CD4-positive, alpha-beta memory T cell (primary cell): ENCODE results near the gene IMPG2. TPM values are rescaled to one million over a fixed set of nuclear protein-coding genes. Genes with fewer than 3 reads are reported as not detected.

Experiments used
- CTCF ChIA-PET: fragments of 350-600 bp; sonication (Branson Sonifier 250); formaldehyde crosslinking; loops from one replicate; lab custom pipeline; 2021; ENCODE audit warnings: inconsistent platforms; ENCODE audit not compliant: partially characterized antibody; lab: Charles Lee
- POLR2A ChIA-PET: fragments of 350-600 bp; sonication (Branson Sonifier 250); formaldehyde crosslinking; loops from one replicate; lab custom pipeline; 2021; ENCODE audit not compliant: partially characterized antibody; lab: Charles Lee
- DNase-seq, 5 donors: peaks; one replicate each; pipeline versions ENCODE4 v3.0.0 to v3.0.0-alpha.2; 2020 to 2022; ENCODE audit warnings: mixed read lengths in 1 of 5
- H3K27ac ChIP-seq: one replicate; pipeline ENCODE4 v1.7.0; 2013; ENCODE audit warnings: low read depth, low read length
- H3K27me3 ChIP-seq: 2 replicates; pipeline ENCODE4 v1.7.0; 2013; ENCODE audit warnings: mild to moderate bottlenecking, low read length, moderate library complexity; ENCODE audit not compliant: insufficient read depth
- H3K36me3 ChIP-seq: 2 replicates; pipeline ENCODE4 v1.7.0; 2013; ENCODE audit warnings: mild to moderate bottlenecking, low read length, moderate library complexity; ENCODE audit not compliant: insufficient read depth
- H3K4me1 ChIP-seq: 2 replicates; pipeline ENCODE4 v1.7.0; 2013; ENCODE audit warnings: mild to moderate bottlenecking, low read length, moderate library complexity; ENCODE audit not compliant: insufficient read depth
- H3K4me3 ChIP-seq, 2 donors: one replicate each; pipeline ENCODE4 v1.7.0; 2013; ENCODE audit warnings: low read length in 2 of 2, mild to moderate bottlenecking in 1 of 2
- H3K9me3 ChIP-seq, 2 donors: one replicate each; pipeline ENCODE4 v1.7.0; 2013; ENCODE audit warnings: low read length in 2 of 2, control low read depth in 1 of 2; ENCODE audit not compliant: control insufficient read depth in 1 of 2
- H3K27ac Mint-ChIP-seq, 7 donors: one replicate each; pipeline ENCODE4 v1.8.0; 2020 to 2021; ENCODE audit warnings: mixed read lengths in 7 of 7, mild to moderate bottlenecking in 6 of 7, inconsistent platforms in 3 of 7, moderate library complexity in 3 of 7
- H3K27me3 Mint-ChIP-seq, 2 donors: one replicate each; pipeline ENCODE4 v1.8.0; 2020 to 2021; ENCODE audit warnings: mixed read lengths in 2 of 2
- H3K36me3 Mint-ChIP-seq, 2 donors: one replicate each; pipeline ENCODE4 v1.8.0; 2020 to 2021; ENCODE audit warnings: mixed read lengths in 2 of 2, inconsistent platforms in 1 of 2, mild to moderate bottlenecking in 1 of 2
- H3K4me1 Mint-ChIP-seq, 4 donors: one replicate each; pipeline ENCODE4 v1.8.0; 2020 to 2021; ENCODE audit warnings: mixed read lengths in 4 of 4, mild to moderate bottlenecking in 1 of 4
- H3K4me3 Mint-ChIP-seq, 8 donors: one replicate each; pipeline ENCODE4 v1.8.0; 2020 to 2021; ENCODE audit warnings: mixed read lengths in 8 of 8, mild to moderate bottlenecking in 7 of 8, moderate library complexity in 6 of 8, inconsistent platforms in 3 of 8
- H3K9me3 Mint-ChIP-seq, 8 donors: one replicate each; pipeline ENCODE4 v1.8.0; 2020 to 2021; ENCODE audit warnings: mixed read lengths in 8 of 8, mild to moderate bottlenecking in 5 of 8, inconsistent platforms in 3 of 8, moderate library complexity in 1 of 8
- intact Hi-C: fragments of 100-400 bp; cut with micrococcal nuclease; formaldehyde crosslinking; loops from one replicate; pipeline ENCODE4 v1.15.1; 2023
- polyA plus RNA-seq, 2 donors: library from polyadenylated mRNA; unstranded; fragments of 300-500 nt; fragmentation: Illumina TruSeq; gene quantifications; one replicate each; pipeline ENCODE4 v1.2.3, GENCODE V29; 2021
- total RNA-seq, 2 experiments: library from RNA; stranded (reverse); gene quantifications; one replicate each; pipeline ENCODE4 v1.2.3, GENCODE V29; 2021

The IMPG2 gene
- total and polyA plus RNA-seq, 4 experiments from 2014 or later: 0.02 to 0.81 (median 0.72) TPM; not detected in 1

DNA sequence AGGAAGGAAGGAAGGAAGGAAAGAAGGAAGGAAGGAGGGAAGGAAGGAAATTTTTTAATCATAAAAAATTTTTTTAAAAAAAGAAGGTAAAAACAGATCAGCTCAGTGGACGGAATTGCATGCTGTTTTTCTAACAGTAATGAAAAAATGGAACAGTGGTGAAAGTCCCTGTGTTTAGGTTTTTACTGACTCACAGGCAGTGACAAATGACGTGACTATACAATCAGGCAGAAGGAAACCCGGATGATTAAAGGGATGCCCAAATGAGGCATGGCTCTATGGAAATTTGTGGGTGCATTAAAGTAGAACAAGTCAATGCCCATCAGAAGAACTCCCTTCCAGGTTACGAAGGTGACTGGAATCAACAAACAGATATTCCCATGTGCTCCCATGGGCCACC is 135.0 kb downstream of the IMPG2 start:
- Histone ChIP-seq H3K4me3 (no peak overlapping the region), H3K9me3 (no peaks in the 10 kb centered on the region), H3K27me3 (no peaks in the 10 kb centered on the region), H3K36me3 (no peaks in the 10 kb centered on the region), H3K4me1 (no peaks in the 10 kb centered on the region), H3K27ac (no peak overlapping the region)
- ChIA-PET CTCF (no interaction called here), POLR2A (no interaction called here)
- Mint-ChIP-seq H3K27me3 (peaks cover 4 to 9% of the 10 kb centered on the region in 2 donors), H3K4me3 (no peak overlapping the region), H3K9me3 (peaks cover 0 to 6% (median 0%) of the 10 kb centered on the region in 8 donors), H3K36me3 (no peaks in the 10 kb centered on the region), H3K4me1 (peaks cover 0 to under 1% (median 0%) of the 10 kb centered on the region in 4 donors), H3K27ac (no peak overlapping the region)
- intact Hi-C loops: no loop called here
- no peak for DNase-seq

DNA sequence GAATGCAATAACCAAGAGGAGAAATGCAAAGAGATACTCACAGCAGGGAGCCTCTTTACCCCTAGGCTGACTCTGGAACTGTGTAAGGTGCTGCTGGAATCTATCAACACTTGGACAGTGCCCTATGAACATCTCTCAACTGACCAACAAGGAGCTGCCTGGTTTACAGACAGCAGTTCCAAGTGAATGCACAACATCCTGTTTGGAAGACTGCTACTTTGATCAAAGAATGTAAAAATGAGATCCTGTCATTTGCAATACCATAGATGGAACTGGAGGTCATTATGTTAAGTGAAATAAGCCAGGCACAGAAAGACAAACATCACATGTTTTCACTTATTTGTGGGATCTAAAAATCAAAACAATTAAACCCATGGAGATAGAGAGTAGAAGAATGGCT is 136.3 kb downstream of the IMPG2 start:
- ChIA-PET POLR2A (no interaction called here), CTCF (no interaction called here)
- DNase-seq: no peak
- Histone ChIP-seq H3K4me1 (no peaks in the 10 kb centered on the region), H3K27ac (no peak overlapping the region), H3K36me3 (no peaks in the 10 kb centered on the region), H3K9me3 (no peaks in the 10 kb centered on the region), H3K4me3 (no peak overlapping the region), H3K27me3 (no peaks in the 10 kb centered on the region)
- Mint-ChIP-seq H3K9me3 (peaks cover 0 to 6% (median 0%) of the 10 kb centered on the region in 8 donors), H3K4me3 (no peak overlapping the region), H3K4me1 (peaks cover 0 to 2% (median 0%) of the 10 kb centered on the region in 4 donors), H3K27ac (no peak overlapping the region), H3K27me3 (peaks cover 3 to 6% of the 10 kb centered on the region in 2 donors), H3K36me3 (no peaks in the 10 kb centered on the region)
- intact Hi-C loops: no loop called here

DNA sequence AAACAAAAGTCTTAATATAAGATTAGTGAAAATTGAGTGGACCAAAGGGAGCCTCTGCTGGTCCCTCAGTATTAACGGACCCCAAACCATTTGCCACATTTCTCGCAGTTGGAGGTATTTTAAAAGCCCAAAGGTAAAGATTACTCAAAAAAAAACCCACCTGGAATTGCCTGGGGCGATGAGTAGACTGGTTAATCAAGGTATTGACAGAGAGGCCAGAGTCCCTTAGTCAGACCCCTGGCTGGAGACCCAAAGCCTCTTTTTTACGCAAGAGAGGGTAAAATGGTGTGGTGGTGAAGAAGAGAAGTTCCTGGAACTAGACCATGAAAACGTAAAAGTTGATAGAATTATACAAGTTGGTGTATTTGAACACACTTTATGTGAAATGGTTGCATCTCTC is 137.2 kb downstream of the IMPG2 start:
- H3K4me1 ChIP-seq: no peaks in the 10 kb centered on the region
- POLR2A ChIA-PET: no interaction called here
- no peak overlapping the region for H3K4me3 ChIP-seq
- no peaks in the 10 kb centered on the region for H3K27me3 ChIP-seq
- H3K9me3 Mint-ChIP-seq: peaks cover 0 to 2% (median 0%) of the 10 kb centered on the region in 8 donors
- H3K36me3 ChIP-seq: no peaks in the 10 kb centered on the region
- intact Hi-C loops: no loop called here
- H3K4me3 Mint-ChIP-seq: no peak overlapping the region
- peaks cover 2 to 3% of the 10 kb centered on the region in 2 donors for H3K27me3 Mint-ChIP-seq
- no peaks in the 10 kb centered on the region for H3K9me3 ChIP-seq
- CTCF ChIA-PET: no interaction called here
- DNase-seq: no peak
- H3K4me1 Mint-ChIP-seq: peaks cover 0 to 2% (median 0%) of the 10 kb centered on the region in 4 donors
- H3K27ac Mint-ChIP-seq: no peak overlapping the region
- H3K36me3 Mint-ChIP-seq: no peaks in the 10 kb centered on the region
- no peak overlapping the region for H3K27ac ChIP-seq

DNA sequence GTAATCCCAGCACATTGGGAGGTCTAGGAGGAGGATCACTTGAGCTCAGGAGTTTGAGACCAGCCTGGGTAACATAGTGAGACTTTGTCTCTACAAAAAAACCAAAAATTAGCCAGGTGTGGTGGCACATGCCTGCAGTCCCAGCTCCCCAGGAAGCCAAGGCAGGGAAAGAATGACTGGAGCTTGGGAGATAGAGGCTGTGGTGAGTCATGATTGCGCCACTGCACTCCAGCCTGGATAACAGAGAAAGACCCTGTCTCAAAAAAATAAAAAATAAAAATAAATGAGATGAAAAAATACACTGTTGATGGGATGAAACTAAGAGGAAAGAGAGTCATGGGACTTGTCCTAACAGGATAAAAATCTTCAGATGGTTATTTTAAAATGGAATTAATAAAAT is 137.6 kb downstream of the IMPG2 start:
- Histone ChIP-seq H3K36me3 (no peaks in the 10 kb centered on the region), H3K4me3 (no peak overlapping the region), H3K27ac (no peak overlapping the region), H3K27me3 (no peaks in the 10 kb centered on the region), H3K4me1 (no peaks in the 10 kb centered on the region), H3K9me3 (no peaks in the 10 kb centered on the region)
- Mint-ChIP-seq H3K27ac (no peak overlapping the region), H3K4me3 (no peak overlapping the region), H3K36me3 (no peaks in the 10 kb centered on the region), H3K27me3 (peaks cover 3 to 4% of the 10 kb centered on the region in 2 donors), H3K9me3 (peaks cover 0 to 2% (median 0%) of the 10 kb centered on the region in 8 donors), H3K4me1 (peaks cover 0 to 2% (median 0%) of the 10 kb centered on the region in 4 donors)
- CTCF ChIA-PET: interaction anchor here (1.1 kb wide), 1 partner anchor 13 kb away, joined by 3 read pairs; no protein-coding TSS in a partner anchor
- POLR2A ChIA-PET: no interaction called here
- intact Hi-C loops: no loop called here
- DNase-seq: no peak

DNA sequence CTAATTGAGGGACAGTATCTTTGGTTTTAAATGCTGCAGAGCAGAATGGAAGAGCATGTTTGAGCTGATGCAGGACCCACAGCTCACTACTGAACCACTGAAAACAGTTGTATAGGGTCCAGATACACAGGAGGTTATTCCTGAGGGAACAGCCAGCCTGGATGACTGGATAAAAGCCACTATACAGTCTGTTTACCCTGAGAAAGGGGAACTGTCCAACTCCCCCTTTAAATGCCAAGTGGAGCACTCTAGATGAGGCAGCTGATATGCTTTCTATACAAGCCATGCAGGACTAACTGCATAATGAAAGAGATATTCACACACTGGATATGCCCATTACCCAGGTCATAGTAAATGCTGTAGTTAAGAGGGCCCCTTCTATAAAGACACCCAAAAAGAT is 138.6 kb downstream of the IMPG2 start:
- CTCF ChIA-PET: interaction anchor here (1.1 kb wide), 1 partner anchor 13 kb away, joined by 3 read pairs; no protein-coding TSS in a partner anchor
- Mint-ChIP-seq H3K27me3 (peaks cover 3 to 4% of the 10 kb centered on the region in 2 donors), H3K9me3 (peaks cover 0 to 2% (median 0%) of the 10 kb centered on the region in 8 donors), H3K4me1 (peaks cover 0 to 2% (median 0%) of the 10 kb centered on the region in 4 donors), H3K36me3 (no peaks in the 10 kb centered on the region), H3K4me3 (no peak overlapping the region), H3K27ac (no peak overlapping the region)
- H3K36me3 ChIP-seq: no peaks in the 10 kb centered on the region
- H3K4me1 ChIP-seq: no peaks in the 10 kb centered on the region
- intact Hi-C loops: no loop called here
- no peak overlapping the region for H3K27ac ChIP-seq
- H3K9me3 ChIP-seq: no peaks in the 10 kb centered on the region
- no peaks in the 10 kb centered on the region for H3K27me3 ChIP-seq
- H3K4me3 ChIP-seq: no peak overlapping the region
- POLR2A ChIA-PET: no interaction called here
- no peak for DNase-seq

DNA sequence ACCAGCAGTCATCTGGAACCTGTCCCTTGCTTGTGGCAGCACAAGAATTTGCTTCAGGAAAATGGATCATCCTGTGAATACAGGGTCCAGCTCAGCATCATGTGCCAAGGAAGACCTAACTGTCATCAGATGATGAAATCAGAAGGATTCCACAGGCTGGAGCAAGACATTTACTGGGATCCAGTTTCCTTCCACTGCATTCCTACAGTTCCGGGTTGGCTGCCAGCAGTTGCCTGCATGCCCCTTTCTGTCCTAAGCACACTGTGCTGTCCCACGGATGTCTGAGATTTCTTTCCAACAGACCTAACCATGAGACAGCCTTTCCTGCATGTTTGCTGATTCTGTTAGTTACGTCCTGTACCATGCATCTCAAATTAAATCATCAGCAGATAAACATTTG is 140.7 kb downstream of the IMPG2 start:
- Histone ChIP-seq H3K27ac (no peak overlapping the region), H3K4me3 (no peak overlapping the region), H3K9me3 (no peaks in the 10 kb centered on the region), H3K27me3 (no peaks in the 10 kb centered on the region), H3K36me3 (no peaks in the 10 kb centered on the region), H3K4me1 (no peaks in the 10 kb centered on the region)
- no peak for DNase-seq
- H3K4me3 Mint-ChIP-seq: no peak overlapping the region
- H3K36me3 Mint-ChIP-seq: no peaks in the 10 kb centered on the region
- peaks cover 0 to 2% (median 0%) of the 10 kb centered on the region in 4 donors for H3K4me1 Mint-ChIP-seq
- ChIA-PET POLR2A (no interaction called here), CTCF (no interaction called here)
- peaks cover 2 to 4% of the 10 kb centered on the region in 2 donors for H3K27me3 Mint-ChIP-seq
- intact Hi-C loops: no loop called here
- no peak overlapping the region for H3K27ac Mint-ChIP-seq
- H3K9me3 Mint-ChIP-seq: peaks cover 0 to 2% (median 0%) of the 10 kb centered on the region in 8 donors

DNA sequence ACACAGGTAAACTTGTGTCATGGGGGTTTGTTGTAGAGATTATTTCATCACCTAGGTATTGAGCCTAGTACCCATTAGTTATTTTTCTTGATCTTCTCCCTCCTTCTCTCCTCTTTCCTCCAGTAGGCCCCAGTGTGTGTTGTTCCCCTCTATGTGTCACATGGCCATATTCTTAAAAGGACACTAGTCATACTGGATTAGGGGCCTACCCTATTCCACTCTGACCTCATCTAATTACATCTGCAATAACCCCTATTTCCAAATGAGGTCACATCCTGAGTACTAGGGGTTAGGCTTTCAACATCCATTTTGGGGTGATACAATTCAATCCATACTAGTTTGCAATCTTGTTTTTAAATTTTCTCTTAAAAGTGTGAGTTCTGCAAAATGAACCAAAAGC is 142.8 kb downstream of the IMPG2 start:
- H3K4me1 ChIP-seq: no peaks in the 10 kb centered on the region
- CTCF ChIA-PET: no interaction called here
- H3K4me3 Mint-ChIP-seq: no peak overlapping the region
- H3K27me3 Mint-ChIP-seq: peaks cover 2 to 4% of the 10 kb centered on the region in 2 donors
- H3K27ac Mint-ChIP-seq: no peak overlapping the region
- no peaks in the 10 kb centered on the region for H3K9me3 ChIP-seq
- no peaks in the 10 kb centered on the region for H3K36me3 ChIP-seq
- intact Hi-C loops: no loop called here
- POLR2A ChIA-PET: no interaction called here
- no peak overlapping the region for H3K27ac ChIP-seq
- peaks cover 0 to 2% (median 0%) of the 10 kb centered on the region in 4 donors for H3K4me1 Mint-ChIP-seq
- DNase-seq: no peak
- no peaks in the 10 kb centered on the region for H3K27me3 ChIP-seq
- no peak overlapping the region for H3K4me3 ChIP-seq
- H3K36me3 Mint-ChIP-seq: no peaks in the 10 kb centered on the region
- H3K9me3 Mint-ChIP-seq: peaks cover 0 to 2% (median 0%) of the 10 kb centered on the region in 8 donors
